H1 (cell line): Measurements from ENCODE around the gene CCDC59. TPM values are rescaled to one million over a fixed set of nuclear protein-coding genes. Genes with fewer than 3 reads are reported as not detected.

Experiments
- CTCF ChIA-PET: fragments of 300-600 bp; sonication (Branson Sonifier 250); formaldehyde crosslinking; loops from one replicate; lab custom pipeline; 2021; ENCODE audit not compliant: partially characterized antibody; lab: Charles Lee
- POLR2A ChIA-PET: fragments of 300-600 bp; sonication (Branson Sonifier 250); formaldehyde crosslinking; loops from one replicate; lab custom pipeline; 2021; ENCODE audit warnings: inconsistent platforms; ENCODE audit not compliant: partially characterized antibody; lab: Charles Lee
- DNase-seq, 2 experiments: peaks; one replicate each; pipeline versions ENCODE4 v3.0.0 to v3.0.0-alpha.2; 2010 to 2022; ENCODE audit warnings: low spot score in 2 of 2, low read depth in 1 of 2, mixed read lengths in 1 of 2
- FAIRE-seq: peaks from 2 replicates; lab custom pipeline; 2011; peaks lifted over from hg19 to GRCh38; lab: Jason Lieb, UNC
- H2AFZ ChIP-seq: 2 replicates; pipeline ENCODE4 v1.8.1; 2012; ENCODE audit warnings: low read length, inconsistent platforms
- H2AK5ac ChIP-seq: 2 replicates; pipeline ENCODE4 v1.6.1; 2013; ENCODE audit warnings: low read depth, low read length
- H2BK120ac ChIP-seq: replicated peaks from 2 replicates; pipeline ENCODE3; 2013; ENCODE audit warnings: low read depth, low read length, inconsistent platforms
- H2BK12ac ChIP-seq: 2 replicates; pipeline ENCODE4 v1.6.1; 2013; ENCODE audit warnings: low read depth, low read length
- H2BK15ac ChIP-seq: 2 replicates; pipeline ENCODE4 v1.6.1; 2013; ENCODE audit warnings: low read length
- H2BK20ac ChIP-seq: 2 replicates; pipeline ENCODE4 v1.6.1; 2013; ENCODE audit warnings: low read length
- H2BK5ac ChIP-seq: 2 replicates; pipeline ENCODE4 v1.6.1; 2013; ENCODE audit warnings: low read depth, low read length
- H3K14ac ChIP-seq: 2 replicates; pipeline ENCODE4 v1.6.1; 2013; ENCODE audit warnings: inconsistent platforms; ENCODE audit not compliant: insufficient read length
- H3K18ac ChIP-seq: 2 replicates; pipeline ENCODE4 v1.6.1; 2013; ENCODE audit warnings: low read length; ENCODE audit errors: extremely low read depth
- H3K23ac ChIP-seq: 2 replicates; pipeline ENCODE4 v1.6.1; 2013; ENCODE audit warnings: inconsistent platforms; ENCODE audit not compliant: insufficient read length
- H3K23me2 ChIP-seq: 2 replicates; pipeline ENCODE4 v1.6.1; 2013; ENCODE audit warnings: low read depth, low read length
- H3K27ac ChIP-seq: 2 replicates; pipeline ENCODE4 v1.6.1; 2011; ENCODE audit warnings: low read depth, low read length, inconsistent platforms
- H3K27me3 ChIP-seq, 4 experiments: replicated peaks in 1 of 4; 1 replicate in 1 of 4; 2 replicates in 3 of 4; pipeline versions ENCODE4 v1.6.1 to v1.8.1; 2011 to 2013; ENCODE audit warnings: low read length in 3 of 4, mild to moderate bottlenecking in 3 of 4, inconsistent platforms in 2 of 4, mixed read lengths in 2 of 4, moderate library complexity in 1 of 4; ENCODE audit not compliant: control insufficient read depth in 3 of 4, insufficient read depth in 3 of 4; ENCODE audit errors: extremely low read depth in 1 of 4
- H3K36me3 ChIP-seq, 4 experiments: 2 replicates each; pipeline versions ENCODE4 v1.6.1 to v1.8.1; 2011 to 2013; ENCODE audit warnings: mild to moderate bottlenecking in 4 of 4, low read length in 3 of 4, moderate library complexity in 2 of 4, control low read depth in 1 of 4, inconsistent platforms in 1 of 4; ENCODE audit not compliant: insufficient read depth in 4 of 4, control insufficient read depth in 2 of 4
- H3K4ac ChIP-seq: replicated peaks from 2 replicates; pipeline ENCODE3; 2013; ENCODE audit warnings: low read length, low read depth, mixed read lengths, inconsistent platforms; ENCODE audit not compliant: insufficient read length
- H3K4me1 ChIP-seq, 4 experiments: replicated peaks in 1 of 4; 1 replicate in 1 of 4; 2 replicates in 3 of 4; pipeline versions ENCODE4 v1.6.1 to v1.8.1; 2011 to 2013; ENCODE audit warnings: low read length in 3 of 4, inconsistent platforms in 2 of 4, mixed read lengths in 1 of 4; ENCODE audit not compliant: insufficient read depth in 4 of 4, control insufficient read depth in 3 of 4
- H3K4me2 ChIP-seq, 2 experiments: 2 replicates each; pipeline versions ENCODE4 v1.6.1 to v1.8.1; 2011 to 2013; ENCODE audit warnings: low read depth in 2 of 2, low read length in 2 of 2, control low read depth in 1 of 2, inconsistent platforms in 1 of 2, mild to moderate bottlenecking in 1 of 2; ENCODE audit not compliant: insufficient read depth in 1 of 2
- H3K4me3 ChIP-seq, 4 experiments: fragments of 200-600, 300-600 bp in 1 of 4; sonication (generic), shearing (Covaris generic), sonication (Bioruptor Twin) in 1 of 4; 2 replicates each; pipeline versions ENCODE4 v1.5.1 to v1.8.1; 2011 to 2016; ENCODE audit warnings: low read length in 4 of 4, low read depth in 3 of 4, control low read depth in 2 of 4, inconsistent platforms in 2 of 4, mild to moderate bottlenecking in 2 of 4, mixed read lengths in 1 of 4, moderate library complexity in 1 of 4; ENCODE audit not compliant: insufficient read depth in 2 of 4; ENCODE audit errors: extremely low read depth in 1 of 4
- H3K56ac ChIP-seq: replicated peaks from 2 replicates; pipeline ENCODE3; 2013; ENCODE audit warnings: low read depth, mild to moderate bottlenecking, mixed read lengths, low read length, inconsistent platforms; ENCODE audit not compliant: insufficient read length
- H3K79me1 ChIP-seq: 2 replicates; pipeline ENCODE4 v1.6.1; 2013; ENCODE audit warnings: low read depth, low read length, control low read depth
- H3K79me2 ChIP-seq, 2 experiments: 2 replicates each; pipeline versions ENCODE4 v1.6.1 to v1.8.1; 2012 to 2013; ENCODE audit warnings: low read length in 2 of 2, mild to moderate bottlenecking in 2 of 2, inconsistent platforms in 1 of 2; ENCODE audit not compliant: insufficient read depth in 2 of 2, control insufficient read depth in 1 of 2
- H3K9ac ChIP-seq, 4 experiments: replicated peaks in 1 of 4; 1 replicate in 1 of 4; 2 replicates in 3 of 4; pipeline versions ENCODE4 v1.6.1 to v1.8.1; 2011 to 2013; ENCODE audit warnings: low read depth in 3 of 4, low read length in 3 of 4, control low read depth in 2 of 4, mild to moderate bottlenecking in 2 of 4, moderate library complexity in 2 of 4, inconsistent platforms in 1 of 4; ENCODE audit errors: extremely low read depth in 1 of 4
- H3K9me3 ChIP-seq, 2 experiments: 2 replicates each; pipeline versions ENCODE4 v1.6.1 to v1.8.1; 2012 to 2013; ENCODE audit warnings: mild to moderate bottlenecking in 2 of 2, moderate library complexity in 2 of 2, control low read depth in 1 of 2, inconsistent platforms in 1 of 2, low read depth in 1 of 2, low read length in 1 of 2, mixed read lengths in 1 of 2; ENCODE audit not compliant: insufficient read depth in 2 of 2
- H4K20me1 ChIP-seq, 2 experiments: replicated peaks in 1 of 2; 2 replicates each; pipeline versions ENCODE3 to v1.8.1; 2011 to 2013; ENCODE audit warnings: inconsistent platforms in 2 of 2, low read length in 2 of 2, mild to moderate bottlenecking in 1 of 2; ENCODE audit not compliant: insufficient read depth in 2 of 2, control insufficient read depth in 1 of 2
- H4K5ac ChIP-seq: 2 replicates; pipeline ENCODE4 v1.6.1; 2013; ENCODE audit warnings: low read length, low read depth, mixed read lengths, inconsistent platforms; ENCODE audit not compliant: insufficient read length
- H4K8ac ChIP-seq: 2 replicates; pipeline ENCODE4 v1.8.0; 2013; ENCODE audit warnings: mild to moderate bottlenecking, moderate library complexity, low read length, inconsistent platforms; ENCODE audit not compliant: insufficient read depth; ENCODE audit errors: extremely low read depth
- H4K91ac ChIP-seq: replicated peaks from 2 replicates; pipeline ENCODE3; 2013; ENCODE audit warnings: low read length, mixed read lengths, inconsistent platforms; ENCODE audit not compliant: insufficient read length
- CEBPB ChIP-seq: IDR thresholded peaks from 2 replicates; pipeline ENCODE4 v1.6.1; 2012; ENCODE audit warnings: low read depth, low read length
- CHD1 ChIP-seq: IDR thresholded peaks from 2 replicates; pipeline ENCODE4 v1.6.1; 2012; ENCODE audit warnings: low read depth, low read length, improper control_type of control experiment
- EP300 ChIP-seq, 2 experiments: IDR thresholded peaks; 1 replicate in 1 of 2; 2 replicates in 1 of 2; pipeline ENCODE4 v1.6.1; 2011 to 2012; ENCODE audit warnings: low read depth in 2 of 2, low read length in 2 of 2, mild to moderate bottlenecking in 2 of 2, borderline replicate concordance in 1 of 2, inconsistent platforms in 1 of 2, moderate library complexity in 1 of 2
- HDAC2 ChIP-seq, 2 experiments: fragments of 300-600 bp in 1 of 2; sonication (generic) in 1 of 2; IDR thresholded peaks; 2 replicates each; pipeline ENCODE4 v1.6.1; 2011 to 2012; ENCODE audit warnings: low read depth in 2 of 2, low read length in 2 of 2, mild to moderate bottlenecking in 2 of 2, moderate library complexity in 2 of 2, borderline replicate concordance in 1 of 2, inconsistent platforms in 1 of 2
- JUN ChIP-seq: IDR thresholded peaks from 2 replicates; pipeline ENCODE4 v1.6.1; 2011; ENCODE audit warnings: low read depth, mild to moderate bottlenecking, improper control_type of control experiment, low read length
- RNF2 ChIP-seq: fragments of 200-900, 300-1000 bp; sonication (generic); IDR thresholded peaks from 2 replicates; pipeline ENCODE4 v1.7.1; 2016; ENCODE audit warnings: borderline replicate concordance, low read depth, mild to moderate bottlenecking, antibody characterized with exemption, low read length; ENCODE audit not compliant: poor library complexity, severe bottlenecking; ENCODE audit errors: missing control alignments
- RXRA ChIP-seq: IDR thresholded peaks from 2 replicates; pipeline ENCODE4 v1.6.1; 2011; ENCODE audit warnings: low read depth, mild to moderate bottlenecking, low read length, moderate library complexity; ENCODE audit not compliant: insufficient read depth
- SIX5 ChIP-seq: IDR thresholded peaks from 2 replicates; pipeline ENCODE4 v1.6.1; 2011; ENCODE audit warnings: mild to moderate bottlenecking, low read depth, low read length
- SRF ChIP-seq: IDR thresholded peaks from 2 replicates; pipeline ENCODE4 v1.6.1; 2011; ENCODE audit warnings: mild to moderate bottlenecking, low read depth, low read length, moderate library complexity
- WGBS, 2 experiments: shearing (Covaris generic) in 1 of 2; methylation state at CpG; one replicate each; pipeline versions ENCODE4 v1.1.6 to v1.1.7; 2013 to 2015; ENCODE audit warnings: low lambda C conversion rate in 2 of 2, mixed read lengths in 2 of 2, inconsistent platforms in 1 of 2, low coverage in 1 of 2, missing lambda C conversion rate in 1 of 2; ENCODE audit not compliant: insufficient replicate concordance in 2 of 2, insufficient coverage in 1 of 2, insufficient read length in 1 of 2; ENCODE audit errors: extremely low coverage in 1 of 2, missing lambda C conversion rate in 1 of 2; 5-methylcytosine and 5-hydroxymethylcytosine counted together
- polyA plus RNA-seq, 7 experiments: library from polyadenylated mRNA; depleted of rRNA in 3 of 7; stranded (reverse) in 5 of 7; unstranded in 2 of 7; fragments of >200 nt in 5 of 7; fragments of 200-250 nt in 2 of 7; gene quantifications; 1 replicate in 5 of 7; 2 replicates in 1 of 7; 4 replicates in 1 of 7; pipeline versions ENCODE4 v1.2.1 to v1.2.3, GENCODE V29; 2011 to 2013; ENCODE audit warnings: missing spikeins in 2 of 7, mixed read lengths in 2 of 7
- total RNA-seq: library from RNA; stranded (reverse); fragmentation: NEBNext Ultra II Directional; extraction: Animal tissue kit (Norgen Biotek cat#: 25700); gene quantifications from 2 replicates; pipeline ENCODE4 v1.2.1, GENCODE V29; 2021

CCDC59 gene
- total and polyA plus RNA-seq, 2 of the 8 experiments (the other 6 are each of a cell fraction or from before 2014, with no cell fraction given): 11.6 to 54.0 TPM

DNA sequence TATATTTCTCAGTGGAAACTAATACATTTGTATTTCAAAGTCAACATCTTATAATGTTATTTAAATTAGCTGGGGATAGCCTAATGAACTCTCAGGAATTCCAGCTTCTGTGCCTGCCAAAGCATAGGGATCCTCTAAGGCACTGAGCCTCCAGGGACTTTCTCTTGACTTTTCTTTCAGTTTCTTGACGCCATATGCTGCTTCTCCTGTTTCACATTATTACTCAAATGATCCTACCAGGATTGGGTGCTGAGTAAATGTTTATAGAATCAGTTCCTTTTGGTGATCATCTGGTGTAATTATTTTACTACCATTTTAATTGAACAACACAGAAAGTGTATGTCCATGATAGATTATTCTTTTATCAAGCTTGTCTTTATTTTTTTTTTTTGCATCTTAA lies 8.0 kb upstream of the CCDC59 start:
- no peak for TF ChIP-seq SIX5
- no peak for TF ChIP-seq EP300 (IDR thresholded peaks at IDR 0.05; ENCODE audit: borderline replicate concordance in 1 of 2, low read depth in 2 of 2, low read length in 2 of 2)
- no peak for TF ChIP-seq SRF
- TF ChIP-seq HDAC2 (IDR thresholded peaks at IDR 0.05; ENCODE audit: borderline replicate concordance in 1 of 2, low read depth in 2 of 2, low read length in 2 of 2): no peak
- no peak for TF ChIP-seq RXRA
- TF ChIP-seq CEBPB: no peak
- TF ChIP-seq CHD1: no peak
- TF ChIP-seq JUN: no peak
- TF ChIP-seq RNF2: no peak
- H3K56ac ChIP-seq: no peak overlapping the region
- ChIA-PET POLR2A (no interaction called here), CTCF (interaction anchor here (1.5 kb wide), 1 partner anchor 12 kb away, joined by 4 read pairs; no protein-coding TSS in a partner anchor)
- peaks cover 0 to 3% of the 10 kb centered on the region in 2 experiments; a peak in 2 of 4 replicates for H3K9me3 ChIP-seq
- H3K79me1 ChIP-seq: no peaks in the 10 kb centered on the region
- no peak overlapping the region for H3K23ac ChIP-seq
- FAIRE-seq (no peak), DNase-seq (no peak)
- H4K20me1 ChIP-seq: no peaks in the 10 kb centered on the region
- no peak overlapping the region for H3K4me3 ChIP-seq
- no peak overlapping the region for H3K9ac ChIP-seq
- H4K91ac ChIP-seq: no peak overlapping the region
- no peak overlapping the region for H2BK15ac ChIP-seq
- H3K27ac ChIP-seq: no peak overlapping the region
- H3K79me2 ChIP-seq: peaks cover 0 to 45% of the 10 kb centered on the region in 2 experiments; a peak in 2 of 4 replicates
- H3K4ac ChIP-seq: no peak overlapping the region
- H2AK5ac ChIP-seq: no peak overlapping the region
- no peak overlapping the region for H4K5ac ChIP-seq
- H3K27me3 ChIP-seq: no peaks in the 10 kb centered on the region
- no peak overlapping the region for H2BK12ac ChIP-seq
- no peaks in the 10 kb centered on the region; a peak in 2 of 7 replicates for H3K4me1 ChIP-seq
- no peak overlapping the region for H3K4me2 ChIP-seq
- H4K8ac ChIP-seq: no peak overlapping the region
- no peak overlapping the region for H2BK120ac ChIP-seq
- no peaks in the 10 kb centered on the region for H3K36me3 ChIP-seq
- H2BK20ac ChIP-seq: no peak overlapping the region
- H3K14ac ChIP-seq: no peak overlapping the region
- H3K18ac ChIP-seq: no peak overlapping the region
- no peak overlapping the region for H2AFZ ChIP-seq
- no peaks in the 10 kb centered on the region for H3K23me2 ChIP-seq
- no peak overlapping the region for H2BK5ac ChIP-seq
- WGBS, 2 experiments: 79% methylated on average over 1 of the region's 1 CpG; no CpG with 5 or more reads in 1 of the 2 experiments
